Left renal pelvis (tissue), 4 donors: ENCODE data around the gene GPR146. TPM values are rescaled to one million over a fixed set of nuclear protein-coding genes. Genes with fewer than 3 reads are reported as not detected.

Experiments used
- DNase-seq, 4 donors: peaks; one replicate each; pipeline ENCODE4 v3.0.0-alpha.2; 2013; ENCODE audit warnings: low read depth in 4 of 4, low spot score in 3 of 4
- polyA plus RNA-seq, 4 donors: library from polyadenylated mRNA; unstranded; fragments of 120-200 nt; gene quantifications; one replicate each; pipeline ENCODE4 v1.2.1, GENCODE V29; 2013; ENCODE audit not compliant: insufficient read length in 4 of 4

Gene GPR146
- polyA plus RNA-seq, 4 donors = 1.7 to 4.6 (median 4.2) TPM

- DNase-seq = no peak
Observed at GRCh38 chr7:1041551-1042491, 2.5 kb upstream of the GPR146 start.

DNA sequence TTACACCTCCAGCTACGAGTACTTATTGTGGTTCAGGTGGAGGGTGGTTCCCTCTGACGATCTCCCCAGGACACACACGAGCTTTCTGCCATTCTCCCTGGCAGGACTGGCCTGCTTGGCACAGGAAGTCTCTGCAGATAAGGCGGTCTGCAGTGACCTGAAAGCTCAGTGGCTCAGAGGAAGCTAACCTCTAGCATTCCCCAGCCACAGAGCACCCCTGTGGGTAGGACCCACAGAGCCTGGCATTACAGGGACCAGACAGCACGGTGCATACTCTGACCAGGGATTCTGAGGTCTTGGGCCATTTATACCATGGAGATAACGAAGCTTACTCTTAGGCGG lies 1.9 kb upstream of the GPR146 start:
- no peak for DNase-seq

DNA sequence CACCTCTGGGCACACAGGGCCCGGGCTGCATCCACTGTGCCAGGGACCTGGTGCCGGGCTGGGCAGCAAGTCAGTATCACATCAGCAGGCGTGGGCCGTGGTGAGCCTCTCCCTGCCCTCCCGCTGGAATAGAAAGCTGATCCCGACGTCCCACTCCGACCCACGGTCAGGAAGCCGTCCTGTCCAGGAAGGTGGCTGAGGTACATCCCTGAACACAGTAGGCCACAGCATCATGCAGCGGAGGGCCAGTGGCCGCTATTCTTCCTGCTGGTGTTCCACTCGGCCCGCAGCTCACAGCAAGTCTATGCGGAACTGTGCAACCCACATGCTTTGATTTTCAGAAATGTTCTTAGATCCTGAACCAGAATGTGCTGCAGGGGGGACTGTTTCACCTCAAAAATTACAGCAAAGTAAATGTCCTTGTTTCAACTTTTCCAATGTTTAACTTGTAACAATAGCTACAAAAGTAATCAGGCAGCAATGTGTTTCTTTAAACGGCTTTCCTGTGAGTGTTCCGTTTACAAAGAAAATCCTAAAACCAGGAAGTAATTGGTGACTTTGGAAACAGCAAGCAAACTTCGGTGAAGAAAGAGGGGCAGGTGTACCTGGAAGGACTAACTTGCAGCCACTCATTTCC lies 676 bp upstream of the GPR146 start:
- no peak for DNase-seq

- no peak for DNase-seq
Observed at GRCh38 chr7:1045069-1046063, 1.0 kb downstream of the GPR146 start.

DNA sequence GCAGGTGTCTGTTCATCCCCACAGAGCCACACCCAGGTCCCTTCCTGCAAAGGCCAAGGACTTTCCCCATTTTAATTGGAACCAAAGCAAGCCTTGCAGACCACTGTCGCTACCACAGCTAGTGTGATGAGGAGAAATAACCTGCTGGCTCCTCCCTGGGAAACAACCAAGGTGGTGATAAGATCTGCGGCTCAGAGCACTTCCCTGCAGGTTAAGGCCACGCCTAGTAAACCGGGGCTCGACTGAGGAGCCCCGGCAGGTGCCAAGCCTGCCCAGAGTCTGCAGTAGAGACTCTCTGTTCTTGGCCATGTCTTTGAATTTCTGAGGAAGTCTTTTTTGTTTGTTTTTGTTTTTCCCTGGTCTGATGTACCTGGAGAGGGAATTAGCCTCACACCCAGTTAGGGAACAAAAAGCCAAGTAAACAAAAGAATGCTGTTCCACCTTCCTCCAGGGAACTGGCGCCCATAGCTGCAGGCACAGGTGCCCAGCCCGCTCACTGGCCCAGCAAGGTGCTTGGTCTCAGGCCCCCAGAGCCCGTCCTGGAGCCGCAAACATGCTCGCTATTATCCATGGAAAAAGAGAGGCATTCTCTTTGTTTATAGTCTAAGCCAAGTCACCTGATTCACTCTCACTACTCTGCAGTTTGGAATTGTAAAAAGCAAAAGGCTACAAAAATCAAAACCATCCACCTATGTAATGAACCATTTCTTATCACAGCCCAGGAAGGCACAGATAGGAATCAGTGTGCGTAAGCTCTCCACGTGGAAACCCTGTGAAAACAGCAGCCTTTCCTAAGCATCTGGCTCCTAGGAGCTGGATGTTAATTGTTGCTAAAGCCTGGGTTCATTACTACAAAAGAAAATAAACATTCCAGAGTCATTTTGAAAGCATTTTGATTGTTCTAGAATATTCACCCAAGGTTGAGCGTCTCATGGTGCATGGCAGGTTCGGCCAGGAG lies 2.7 kb downstream of the GPR146 start:
- no peak for DNase-seq

GRCh38 chr7:1049006-1049741 lies 4.8 kb downstream of the GPR146 start:
- no peak for DNase-seq

DNA sequence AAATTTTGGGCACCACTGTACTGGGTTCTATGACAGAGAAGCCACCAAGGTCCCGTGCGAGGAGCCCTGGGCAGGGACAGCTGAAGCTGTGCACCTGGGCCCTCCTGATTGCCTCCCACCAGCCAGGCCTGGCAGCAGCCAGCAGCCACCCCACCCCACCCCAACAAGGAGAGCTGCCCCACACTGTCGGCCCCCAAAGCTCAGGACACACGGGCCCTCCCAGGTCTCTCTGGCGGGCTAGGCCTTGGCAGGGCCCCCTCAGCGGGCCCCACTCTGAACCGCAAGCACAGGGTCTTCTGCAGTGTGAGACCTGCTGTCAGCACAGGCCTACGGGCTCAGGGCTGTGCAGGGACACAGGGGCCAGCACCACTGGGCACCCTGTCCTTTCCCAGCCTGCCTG lies 5.5 kb downstream of the GPR146 start:
- no peak for DNase-seq

- no peak for DNase-seq
Observed at GRCh38 chr7:1050254-1050906, 6.0 kb downstream of the GPR146 start.

GRCh38 chr7:1050956-1051690 lies 6.8 kb downstream of the GPR146 start:
- no peak for DNase-seq

GRCh38 chr7:1052031-1052818 lies 7.9 kb downstream of the GPR146 start:
- DNase-seq = no peak

DNA sequence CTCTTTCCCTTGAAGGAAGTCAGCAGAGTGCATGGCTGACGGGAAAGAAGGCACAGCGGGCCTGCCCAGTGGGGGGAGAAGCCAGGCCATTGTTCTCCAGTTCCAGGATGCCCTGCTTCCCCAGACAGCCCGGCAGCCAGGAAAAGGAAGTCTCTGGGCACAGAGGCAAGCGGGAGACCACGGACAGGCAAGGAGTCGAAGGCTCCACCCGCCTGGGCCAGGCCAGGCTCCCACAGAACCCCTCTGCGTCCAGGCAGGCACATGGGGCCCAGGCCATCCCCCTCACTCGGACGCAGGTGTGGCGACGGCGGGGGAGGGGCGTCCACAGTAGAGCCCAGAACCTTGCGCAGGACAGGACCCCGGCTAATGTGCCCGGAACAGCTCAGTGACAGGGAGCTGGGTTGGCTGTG lies 8.7 kb downstream of the GPR146 start:
- no peak for DNase-seq

DNA sequence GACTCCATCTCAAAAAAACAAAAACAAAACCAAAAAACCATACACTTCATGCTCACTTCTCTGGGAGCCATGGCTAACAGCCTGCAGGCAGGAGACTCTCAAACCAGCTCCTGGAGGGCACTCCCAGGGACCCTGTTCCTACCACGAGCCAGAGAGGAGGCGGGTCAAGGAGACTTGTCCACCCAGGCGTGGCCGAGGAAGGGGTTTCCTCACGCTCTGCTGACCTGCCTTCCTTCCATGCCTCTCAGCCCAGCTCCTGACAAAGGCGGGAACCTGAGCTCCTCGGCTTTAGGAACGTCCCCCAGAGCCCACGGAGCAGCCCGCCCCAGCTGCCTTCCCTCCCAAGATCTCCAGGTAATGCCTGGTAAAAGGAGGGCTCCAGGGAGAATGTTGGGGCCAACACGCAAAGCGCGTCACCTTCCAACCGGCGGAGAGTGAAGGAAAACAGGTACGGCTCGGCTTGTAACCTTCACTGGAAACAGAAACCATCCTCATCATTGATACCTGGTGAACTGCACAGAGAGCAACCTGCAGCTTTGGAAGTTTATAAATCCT lies 9.5 kb downstream of the GPR146 start:
- DNase-seq = peak in 1 of 4 donors; percentile 49

DNA sequence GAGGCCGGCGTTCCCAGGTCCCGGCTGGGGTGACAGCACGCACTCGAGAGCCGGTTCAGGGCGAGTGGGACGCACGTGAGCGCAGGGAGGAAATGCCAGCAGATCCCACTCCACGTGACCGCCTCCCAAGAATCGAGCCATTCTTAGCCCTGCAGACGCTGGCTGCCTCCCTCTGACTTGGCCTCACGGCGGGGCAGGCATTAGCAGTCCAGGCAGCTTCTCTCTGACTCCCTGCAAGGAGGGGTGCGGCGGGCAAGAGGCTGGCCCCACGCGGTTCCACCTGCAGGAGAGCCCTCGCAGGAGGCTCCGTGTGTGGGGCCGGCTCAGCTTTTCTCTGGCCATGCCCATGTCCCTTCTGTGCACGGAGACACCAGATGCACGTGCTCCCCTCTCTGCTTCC lies 10.1 kb downstream of the GPR146 start:
- DNase-seq = no peak

GRCh38 chr7:1054861-1055450 lies 10.6 kb downstream of the GPR146 start:
- peak in 1 of 4 donors; percentile 51 for DNase-seq

DNA sequence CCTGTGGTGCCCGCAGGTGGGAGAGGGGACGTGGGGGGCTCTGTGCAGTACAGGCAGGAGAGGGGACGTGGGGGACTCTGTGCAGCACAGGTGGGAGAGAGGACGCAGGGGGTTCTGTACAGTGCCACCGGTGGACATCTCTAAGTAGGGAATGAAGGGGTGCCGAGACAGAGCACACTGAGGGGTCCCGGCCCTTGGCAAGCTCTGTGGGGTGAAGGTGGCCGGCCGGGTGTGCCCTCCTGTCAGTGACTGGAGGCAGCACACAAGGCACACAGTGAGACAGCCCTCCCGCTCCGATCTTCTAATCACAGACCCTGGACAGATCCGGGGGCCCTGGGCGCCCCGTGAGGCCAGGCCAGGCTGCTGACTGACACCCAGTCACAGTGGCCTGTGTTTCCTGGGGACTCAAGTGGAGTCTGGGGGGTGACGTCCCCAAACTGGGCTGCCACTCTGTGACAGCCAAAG lies 11.2 kb downstream of the GPR146 start:
- no peak for DNase-seq
